ENCODE results near the gene ANP32B.

GRCh38 chr9:98056269-98057137 lies 73.4 kb downstream of the ANP32B start, which contains the start of gene NANS:
- TF ChIP-seq REST (IDR thresholded peaks at IDR 0.05; ENCODE audit: insufficient read depth in 1 of 2, low read depth in 2 of 2, low read length in 2 of 2) (no peak), POLR2AphosphoS5 (IDR thresholded peaks at IDR 0.05; ENCODE audit: low read depth, low read length) (peak; percentile 87)

Data from PFSK-1 (cell line).